Inflammatory macrophage treated with lipopolysaccharide for 1 hour (primary cell): ENCODE data around the gene TPD52L2.
"Not testable (repeated sequence)": the region's sequence is repeated elsewhere in the genome, so short reads cannot be mapped to it uniquely, and the experiment has no call there.

ENCODE experiments used
- DNase-seq, 2 donors: peaks; one replicate each; pipeline ENCODE4 v3.0.0-alpha.2; 2020 to 2022

The TPD52L2 gene

GRCh38 chr20:63857764-63858392 lies 7.2 kb upstream of the TPD52L2 start:
- DNase-seq: no peak

- peak; percentile 28 to 65 for DNase-seq
These were observed 6.5 kb upstream of the TPD52L2 start for GRCh38 chr20:63858393-63859165.

- no peak for DNase-seq
These were observed 5.8 kb upstream of the TPD52L2 start for GRCh38 chr20:63859166-63859699.

- DNase-seq: peak in 1 of 2 donors; percentile 48
These were observed 4.6 kb upstream of the TPD52L2 start for GRCh38 chr20:63860325-63861051.

- no peak for DNase-seq
These were observed 3.6 kb upstream of the TPD52L2 start, which contains the start of gene ABHD16B for GRCh38 chr20:63861365-63861934. Gene ABHD16B (plus strand): TSS chr20:63861498. CDS start chr20:63861541, 43 bp downstream.

GRCh38 chr20:63861981-63862901 lies 2.8 kb upstream of the TPD52L2 start:
- DNase-seq: no peak

- DNase-seq: no peak
These were observed 1.9 kb upstream of the TPD52L2 start for GRCh38 chr20:63863021-63863797.

GRCh38 chr20:63863798-63864544 lies 1.1 kb upstream of the TPD52L2 start:
- DNase-seq: peak; percentile 89 to 94

GRCh38 chr20:63864545-63864977 lies 509 bp upstream of the TPD52L2 start:
- no peak for DNase-seq

GRCh38 chr20:63867042-63867441 lies 2.0 kb downstream of the TPD52L2 start:
- DNase-seq: not testable (repeated sequence)

- no peak for DNase-seq
These were observed 3.2 kb downstream of the TPD52L2 start for GRCh38 chr20:63868264-63868663.

GRCh38 chr20:63873477-63873971 lies 8.5 kb downstream of the TPD52L2 start:
- peak; percentile 90 to 92 for DNase-seq

GRCh38 chr20:63874241-63874640 lies 9.2 kb downstream of the TPD52L2 start:
- DNase-seq: peak; percentile 51 to 56

GRCh38 chr20:63876489-63877036 lies 11.5 kb downstream of the TPD52L2 start:
- DNase-seq: no peak

GRCh38 chr20:63877755-63878470 lies 12.8 kb downstream of the TPD52L2 start:
- DNase-seq: no peak

GRCh38 chr20:63878899-63879663 lies 14.0 kb downstream of the TPD52L2 start:
- no peak for DNase-seq

GRCh38 chr20:63880901-63881300 lies 15.8 kb downstream of the TPD52L2 start:
- DNase-seq: not testable (repeated sequence)
